HG02763 (cell line): ENCODE data around the gene MIB2.
"Not testable (repeated sequence)": the region's sequence is repeated elsewhere in the genome, so short reads cannot be mapped to it uniquely, and the experiment has no call there.

ENCODE experiments used
- ATAC-seq: cut with Tn5 transposase; IDR thresholded peaks from one replicate; pipeline ENCODE4 v1.9.1; 2021; ENCODE audit warnings: mild to moderate bottlenecking, moderate library complexity; ENCODE audit not compliant: unreplicated experiment

The MIB2 gene

DNA sequence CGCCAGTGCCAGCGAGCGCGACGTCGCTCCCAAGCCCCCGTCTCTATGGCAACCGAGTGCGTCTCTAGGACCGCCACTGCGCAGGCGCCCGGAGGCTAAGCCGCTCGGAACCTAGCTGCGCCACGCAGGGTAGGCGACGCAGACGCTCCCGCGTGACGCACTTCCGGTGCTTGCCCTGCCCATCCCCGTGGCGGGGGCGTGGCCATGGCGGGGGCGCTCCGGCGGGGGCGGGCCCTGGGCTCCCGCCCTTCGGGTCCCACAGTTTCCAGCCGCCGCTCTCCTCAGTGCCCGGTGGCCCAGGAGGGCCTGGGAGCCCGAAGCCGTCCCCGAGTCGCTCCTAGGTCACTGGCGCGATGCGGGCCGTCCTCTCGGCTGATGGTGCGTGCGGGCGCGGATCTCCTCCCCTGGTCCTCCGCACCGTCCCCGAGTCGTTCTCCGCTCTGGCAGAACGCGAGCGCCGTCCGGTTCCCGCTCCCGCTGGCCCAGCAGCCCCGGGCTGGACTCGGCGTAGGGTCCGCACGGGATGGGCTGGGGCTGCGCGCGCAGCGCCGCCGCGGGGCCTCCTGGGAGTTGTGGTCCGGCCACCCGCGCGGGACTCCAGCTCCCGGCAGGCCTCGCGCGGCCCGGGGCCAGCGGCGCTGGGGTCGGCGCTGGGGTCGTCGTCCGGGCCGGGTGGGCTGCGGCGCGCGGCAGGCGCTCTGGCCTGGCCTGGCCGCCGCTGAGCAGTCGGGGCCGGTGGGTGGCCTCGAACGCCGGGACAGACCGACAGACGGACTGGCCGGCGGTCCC lies at the start of gene MIB2:
Gene MIB2 (plus strand): TSS at position 245 of the 789 bp plus-strand sequence. CDS start 7,953 bp downstream, outside the sequence.
- peak; percentile 82 for ATAC-seq

DNA sequence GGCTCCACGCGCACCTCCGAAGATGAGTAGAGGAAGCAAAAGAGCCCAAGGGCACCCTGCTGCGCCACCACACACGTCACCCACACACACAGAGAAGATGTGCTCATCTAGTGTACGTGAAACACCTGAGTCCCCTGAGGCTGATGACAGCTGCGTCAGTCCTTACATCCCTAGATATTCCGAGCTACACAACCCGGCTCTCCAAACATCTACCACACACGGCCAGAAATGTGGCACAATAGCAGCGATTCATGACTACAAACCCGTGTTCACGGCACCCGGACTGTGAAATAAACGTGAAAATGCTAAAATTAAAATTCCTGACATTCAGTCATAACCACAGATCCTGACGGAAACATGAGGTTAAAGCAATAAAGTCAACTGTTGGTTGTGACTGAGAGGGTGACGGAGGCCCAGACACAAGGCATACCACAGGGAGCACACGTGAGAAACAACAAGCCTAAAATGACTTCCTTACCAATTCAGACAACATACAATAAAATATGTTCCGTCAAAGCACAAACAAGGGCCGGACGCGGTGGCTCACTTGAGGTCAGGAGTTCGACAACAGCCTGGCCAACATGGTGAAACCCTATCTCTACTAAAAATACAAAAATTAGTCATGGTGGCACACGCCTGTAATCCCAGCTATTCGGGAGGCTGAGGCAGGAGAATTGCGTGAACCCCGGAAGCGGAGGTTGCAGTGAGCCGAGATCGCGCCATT lies 48.0 kb upstream of the MIB2 start:
- ATAC-seq = no peak

DNA sequence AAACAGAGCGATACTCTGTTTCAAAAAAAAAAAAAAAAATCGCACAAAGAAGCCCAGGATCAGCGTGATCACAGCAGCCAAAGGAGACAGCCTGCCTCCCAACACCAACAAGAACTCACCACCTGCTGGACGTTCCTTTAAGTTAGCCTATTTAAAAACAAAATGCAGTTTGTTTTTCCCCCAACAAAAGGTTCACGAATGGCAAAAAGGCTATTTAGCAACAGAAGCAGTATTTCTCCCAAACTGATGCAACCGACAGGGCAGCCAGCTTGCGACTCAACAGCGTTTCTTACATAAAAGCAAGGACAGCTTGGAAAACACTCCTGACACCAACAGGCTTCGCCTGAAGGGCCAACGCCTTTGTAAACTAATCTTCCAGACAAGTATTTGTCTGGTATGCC lies 47.4 kb upstream of the MIB2 start:
- no peak for ATAC-seq

DNA sequence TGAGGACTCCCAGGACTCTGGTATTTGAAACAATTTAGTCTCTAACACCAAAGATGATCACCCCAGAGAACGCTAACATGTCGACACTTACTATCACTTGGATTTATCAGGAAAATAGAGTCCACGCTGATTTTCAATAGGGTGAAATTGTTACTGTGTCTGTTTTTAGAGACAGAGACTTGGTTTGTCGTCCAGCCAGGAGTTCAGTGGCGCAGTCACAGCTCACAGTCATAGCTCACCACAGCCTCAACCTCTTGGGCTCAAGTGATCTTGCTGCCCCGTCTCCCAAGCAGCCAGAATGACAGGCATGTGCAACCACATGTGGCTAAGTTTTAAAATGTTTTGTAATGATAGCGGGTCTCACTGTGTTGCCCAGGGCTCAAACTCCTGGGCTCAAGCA lies 46.0 kb upstream of the MIB2 start:
- ATAC-seq = no peak

DNA sequence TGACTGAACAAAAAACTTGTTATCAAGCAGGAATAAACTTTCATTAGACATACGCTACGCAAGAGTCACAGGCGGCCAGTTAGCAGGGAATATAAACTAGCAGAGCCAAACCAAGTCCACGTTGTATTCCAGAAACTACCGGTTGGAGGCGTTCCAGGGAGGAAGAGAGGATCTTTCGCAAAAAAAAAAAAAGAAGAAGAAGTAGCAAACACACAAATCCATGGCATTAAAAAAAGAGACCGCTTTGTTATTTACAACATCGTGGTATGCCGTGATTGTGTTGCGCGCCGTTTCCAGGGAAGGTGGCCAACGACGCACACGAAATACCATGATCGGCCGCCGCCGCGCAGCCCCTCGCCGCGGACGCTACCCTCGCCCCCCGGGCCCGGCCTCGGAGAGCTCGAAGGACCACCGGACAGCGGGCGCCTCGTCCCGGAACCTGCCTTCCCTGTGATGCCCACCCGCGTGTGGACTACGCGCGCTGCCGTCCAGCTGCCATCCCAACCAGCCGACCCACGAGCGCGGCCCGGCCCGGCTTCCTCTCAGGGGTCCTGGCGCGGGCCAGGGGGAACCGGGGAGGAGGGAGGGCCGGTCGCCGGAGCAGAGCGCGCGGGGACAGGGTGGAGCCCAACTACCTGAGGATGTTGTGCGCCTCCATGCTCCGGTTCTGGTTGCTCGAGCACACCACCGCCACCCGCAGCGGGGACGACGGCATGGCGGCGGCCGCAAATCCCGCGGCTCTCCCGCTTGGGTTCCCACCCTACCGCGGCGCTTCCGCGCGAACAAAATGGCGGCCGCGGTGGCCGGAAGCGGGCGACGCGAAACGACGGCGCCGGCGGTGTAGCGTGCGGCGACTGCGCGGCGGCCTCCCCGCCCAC lies 41.2 kb upstream of the MIB2 start:
- ATAC-seq = peak; percentile 73

DNA sequence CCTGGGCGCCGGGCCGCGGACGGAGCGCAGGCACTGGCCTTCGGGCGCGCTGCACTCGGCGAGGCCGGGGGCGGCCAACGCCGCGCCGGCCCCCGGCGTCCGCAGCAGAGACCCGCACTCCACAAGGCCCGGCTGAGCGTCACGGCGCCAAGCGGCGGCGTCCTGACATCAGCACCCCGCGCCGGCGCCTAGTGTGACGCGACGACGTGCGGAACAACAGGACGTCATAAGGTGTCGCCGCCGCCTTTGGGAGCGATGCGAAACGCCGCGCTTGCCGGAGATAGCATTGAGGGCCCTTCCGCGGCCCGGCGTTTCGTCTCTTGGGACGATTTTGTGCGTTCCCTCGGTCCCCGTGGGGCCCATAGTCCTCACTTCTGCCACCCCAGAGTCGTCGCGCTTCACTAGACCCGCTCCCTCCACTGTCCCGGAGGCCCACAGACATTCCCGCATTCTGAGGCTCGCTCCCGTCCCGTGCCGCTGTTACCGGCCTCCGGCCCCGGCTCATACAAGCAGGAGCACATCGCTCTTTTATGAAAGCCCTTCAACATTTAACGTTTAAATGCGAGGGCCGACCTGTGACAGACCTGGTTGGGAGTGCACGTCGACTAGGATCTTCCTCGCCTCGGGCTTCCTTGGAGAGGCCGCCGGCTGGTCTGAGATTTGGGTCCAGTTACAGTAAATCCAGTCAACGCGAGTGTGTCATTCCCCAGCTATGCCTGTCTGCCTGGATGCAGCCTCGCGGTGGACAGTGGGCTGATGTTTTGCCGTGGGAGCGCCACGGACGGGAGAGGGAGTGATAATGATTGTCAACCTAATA lies 40.4 kb upstream of the MIB2 start, which contains the start of gene SSU72:
Gene SSU72 (minus strand): TSS at position 143 of the 817 bp plus-strand sequence. CDS start 306 bp downstream, outside the sequence.
- ATAC-seq = peak; percentile 82

DNA sequence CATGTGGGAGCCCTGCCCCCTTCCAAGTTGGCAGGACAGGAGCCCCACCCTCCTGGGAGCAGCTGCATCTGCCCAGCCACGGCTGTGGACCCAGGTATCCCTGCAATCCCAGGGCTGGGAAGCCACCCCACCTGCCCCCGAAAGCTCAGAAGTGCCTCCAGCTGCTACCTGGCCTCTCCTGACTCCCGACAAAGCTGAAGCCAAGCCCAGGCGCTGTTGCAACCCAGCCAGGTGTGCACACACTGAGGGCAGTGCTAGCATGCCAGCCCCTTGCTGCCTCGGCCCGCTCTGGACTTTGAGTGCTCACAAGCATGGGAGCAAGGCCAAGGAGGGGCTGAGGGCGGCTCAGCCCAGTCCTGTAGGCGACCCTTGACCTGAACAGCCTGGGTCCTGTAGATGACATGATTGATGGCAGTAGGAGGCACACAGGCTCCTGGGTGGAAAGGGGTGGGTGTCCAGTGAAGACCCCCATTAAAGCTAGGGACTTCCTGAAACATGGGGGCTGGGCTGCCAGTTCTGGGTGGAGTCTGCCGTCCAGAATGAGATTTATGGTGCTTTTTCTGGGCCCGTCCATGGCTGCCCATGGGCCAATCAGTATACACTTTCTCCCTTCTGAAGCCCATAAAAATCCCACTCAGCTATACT lies 37.8 kb upstream of the MIB2 start:
- no peak for ATAC-seq

DNA sequence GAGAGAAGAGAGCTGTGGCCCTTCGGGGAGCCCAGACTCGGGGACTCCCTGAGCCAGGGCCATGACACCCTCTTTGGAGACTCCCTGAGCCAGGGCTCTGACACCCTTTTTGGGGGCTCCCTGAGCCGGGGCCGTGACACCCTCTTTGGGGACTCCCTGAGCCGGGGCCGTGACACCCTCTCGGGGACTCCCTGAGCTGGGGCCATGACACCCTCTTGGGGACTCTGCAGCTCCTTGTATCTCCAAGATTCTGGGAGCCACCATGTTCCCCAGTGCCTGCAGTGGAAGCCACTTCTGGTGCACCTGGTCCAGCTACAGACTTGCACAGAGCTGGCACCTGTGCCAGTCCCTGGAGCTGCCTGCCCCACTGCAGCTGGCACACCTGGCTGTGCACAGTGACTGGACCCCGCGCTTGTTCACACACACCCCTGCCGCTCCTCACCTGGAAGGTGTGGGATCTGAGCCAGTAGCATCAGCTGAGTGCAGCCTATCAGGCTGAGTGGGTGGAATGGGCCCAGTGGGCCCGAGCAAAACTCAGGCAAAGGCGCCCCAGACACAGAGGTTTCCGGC lies 36.8 kb upstream of the MIB2 start:
- ATAC-seq = no peak

DNA sequence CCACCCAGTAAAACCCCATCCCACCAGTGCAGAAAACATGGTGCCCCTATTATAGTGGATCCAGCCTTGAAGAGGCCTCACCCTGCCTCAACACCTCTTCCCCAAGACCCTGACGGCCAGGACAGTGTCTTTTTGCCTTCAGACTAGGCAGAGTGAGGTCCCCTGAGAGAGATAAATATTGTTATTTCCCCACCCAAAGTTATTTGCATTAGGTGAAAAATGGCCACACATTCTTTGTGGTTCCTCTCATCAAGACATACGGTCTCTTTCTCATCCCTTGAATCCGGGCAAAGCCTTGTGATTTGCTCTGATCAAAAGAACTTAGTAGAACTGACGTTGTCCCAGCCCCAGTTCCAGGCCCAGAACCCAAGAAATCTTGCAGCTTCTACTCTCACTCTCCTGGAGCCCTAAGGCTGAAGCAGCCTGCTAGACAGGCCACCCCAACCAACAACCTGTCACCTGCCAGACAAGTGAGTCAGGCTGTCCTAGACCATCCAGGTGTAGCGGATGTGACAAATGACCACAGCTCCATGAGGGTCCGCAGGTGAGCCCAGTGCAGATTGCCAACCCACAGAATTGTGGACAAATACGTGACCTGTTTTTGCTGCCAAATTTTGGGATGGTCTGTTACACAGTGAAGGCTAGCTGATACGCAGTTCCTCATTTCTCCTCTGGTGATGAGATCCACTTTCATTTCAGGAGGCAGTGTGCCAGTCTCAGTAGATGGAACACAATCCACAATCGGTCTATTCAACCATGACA lies 32.5 kb upstream of the MIB2 start:
- ATAC-seq = no peak

DNA sequence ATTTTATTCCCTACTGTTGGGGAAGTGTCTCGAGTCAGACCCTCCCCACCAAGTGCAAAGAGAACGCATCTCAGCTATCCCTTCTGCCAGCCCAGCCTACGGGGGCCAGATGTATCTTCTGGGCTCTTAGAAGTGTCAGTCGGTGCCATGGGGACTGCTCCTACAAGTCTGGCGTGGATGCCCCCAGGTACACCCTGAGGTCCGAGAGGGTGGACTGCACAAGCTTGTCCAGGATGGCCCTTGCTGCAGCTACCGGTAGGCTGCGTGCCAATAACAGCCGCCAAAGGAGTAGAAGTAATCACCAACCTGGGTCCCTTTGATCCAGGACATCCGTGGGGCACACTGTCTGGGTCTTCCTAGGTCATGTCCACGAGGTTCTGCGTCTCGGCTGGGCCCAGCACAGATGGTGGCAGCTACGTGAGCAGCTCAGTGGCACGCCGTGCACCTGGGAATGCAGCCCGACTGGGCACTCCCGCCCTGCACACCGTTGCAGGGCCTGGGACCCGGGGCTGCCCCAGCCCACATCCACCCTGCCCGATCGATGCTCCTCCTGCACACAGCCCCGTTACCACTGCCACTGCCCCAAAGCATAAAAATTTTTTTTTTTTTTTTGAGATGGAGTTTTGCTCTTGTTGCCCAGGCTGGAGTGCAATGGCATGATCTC lies 31.8 kb upstream of the MIB2 start:
- no peak for ATAC-seq

DNA sequence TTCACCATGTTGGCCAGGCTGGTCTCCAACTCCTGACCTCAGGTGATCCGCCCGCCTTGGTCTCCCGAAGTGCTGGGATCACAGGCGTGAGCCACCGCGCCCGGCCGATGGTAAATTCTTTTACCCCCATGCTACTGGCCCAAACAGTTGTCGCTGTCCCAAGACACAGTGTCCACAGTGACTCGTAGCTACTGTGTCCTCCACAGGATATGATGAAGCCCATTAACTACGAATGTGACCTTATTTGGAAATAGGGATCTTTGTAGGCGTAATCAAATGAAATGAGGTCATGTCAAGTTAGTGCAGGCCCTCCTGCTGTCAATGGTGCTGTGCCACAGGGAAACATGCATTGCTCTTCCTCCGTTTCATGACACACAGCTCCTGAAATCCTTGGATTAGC lies 23.8 kb upstream of the MIB2 start:
- ATAC-seq = no peak

DNA sequence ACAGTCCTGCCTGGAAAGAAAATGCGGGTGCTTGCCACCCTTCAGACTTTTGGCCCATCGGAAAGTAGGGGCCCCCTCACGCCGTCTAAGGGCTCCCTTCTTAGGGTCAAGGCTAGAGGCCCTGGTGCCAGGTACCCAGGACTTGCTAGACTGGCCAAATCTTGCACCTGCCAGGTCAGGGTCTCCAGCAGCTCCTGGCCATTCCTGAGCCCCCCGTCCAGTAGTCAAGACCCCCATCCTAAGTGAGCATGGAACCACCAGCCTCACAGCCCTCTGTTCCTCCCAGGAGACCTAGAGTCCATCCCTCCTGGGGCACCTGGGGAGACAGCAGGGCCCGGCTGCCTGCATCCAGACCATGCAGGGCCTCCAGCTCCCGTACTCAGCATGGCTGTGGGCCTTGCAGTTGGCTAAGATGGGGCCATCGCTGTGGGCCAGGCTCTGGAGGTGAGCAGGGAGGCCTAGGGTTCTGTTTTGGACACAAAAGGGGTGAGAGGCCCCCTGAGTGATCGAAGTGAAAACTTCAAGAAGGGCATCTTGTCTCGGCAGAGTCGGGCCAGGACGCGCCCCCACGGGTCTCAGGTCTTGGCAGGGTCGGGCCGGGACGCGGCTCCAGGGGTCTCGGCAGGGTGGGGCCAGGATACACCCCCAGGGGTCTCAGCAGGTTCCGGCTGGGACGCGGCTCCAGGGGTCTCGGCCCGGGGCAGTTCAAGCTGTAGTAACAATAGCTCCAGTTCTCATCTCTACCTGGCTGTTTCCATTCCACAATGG lies 21.3 kb upstream of the MIB2 start:
- ATAC-seq = no peak

DNA sequence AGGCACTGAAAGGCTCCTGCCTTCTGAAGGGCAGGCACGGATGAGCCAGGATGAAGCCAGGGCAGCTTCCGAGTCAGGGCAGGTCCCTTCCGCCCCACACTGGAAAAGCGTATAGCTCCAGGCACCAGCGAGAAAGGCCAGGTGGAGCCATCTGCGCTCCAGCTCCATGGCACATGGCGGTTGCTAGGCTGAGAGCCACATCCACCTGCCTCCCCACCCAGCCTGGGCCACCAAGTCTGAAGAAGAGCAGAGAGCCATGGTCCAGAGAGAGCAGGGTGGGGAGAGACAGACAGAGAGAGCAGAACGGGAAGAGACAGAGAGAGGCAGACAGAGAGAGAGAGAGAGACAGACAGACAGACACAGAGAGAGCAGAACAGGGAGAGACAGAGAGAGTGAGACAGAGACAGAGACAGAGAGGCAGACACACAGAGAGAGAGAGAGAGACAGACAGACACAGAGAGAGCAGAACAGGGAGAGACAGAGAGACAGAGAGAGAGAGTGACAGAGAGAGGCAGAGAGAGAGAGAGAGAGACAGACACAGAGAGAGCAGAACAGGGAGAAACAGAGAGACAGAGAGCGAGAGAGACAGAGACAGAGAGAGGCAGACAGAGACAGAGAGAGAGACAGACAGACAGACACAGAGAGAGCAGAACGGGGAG lies 20.6 kb upstream of the MIB2 start:
- ATAC-seq = no peak

DNA sequence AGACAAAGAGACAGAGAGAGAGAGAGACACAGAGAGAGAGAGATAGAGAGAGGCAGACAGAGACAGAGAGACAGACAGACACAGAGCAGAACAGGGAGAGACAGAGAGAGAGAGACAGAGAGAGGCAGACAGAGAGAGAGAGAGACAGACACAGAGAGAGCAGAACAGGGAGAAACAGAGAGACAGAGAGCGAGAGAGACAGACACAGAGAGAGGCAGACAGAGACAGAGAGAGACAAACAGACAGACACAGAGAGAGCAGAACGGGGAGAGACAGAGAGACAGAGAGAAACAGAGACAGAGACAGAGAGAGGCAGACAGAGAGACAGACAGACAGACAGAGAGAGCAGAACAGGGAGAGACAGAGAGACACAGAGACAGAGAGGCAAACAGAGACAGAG lies 20.0 kb upstream of the MIB2 start:
- ATAC-seq = not testable (repeated sequence)

DNA sequence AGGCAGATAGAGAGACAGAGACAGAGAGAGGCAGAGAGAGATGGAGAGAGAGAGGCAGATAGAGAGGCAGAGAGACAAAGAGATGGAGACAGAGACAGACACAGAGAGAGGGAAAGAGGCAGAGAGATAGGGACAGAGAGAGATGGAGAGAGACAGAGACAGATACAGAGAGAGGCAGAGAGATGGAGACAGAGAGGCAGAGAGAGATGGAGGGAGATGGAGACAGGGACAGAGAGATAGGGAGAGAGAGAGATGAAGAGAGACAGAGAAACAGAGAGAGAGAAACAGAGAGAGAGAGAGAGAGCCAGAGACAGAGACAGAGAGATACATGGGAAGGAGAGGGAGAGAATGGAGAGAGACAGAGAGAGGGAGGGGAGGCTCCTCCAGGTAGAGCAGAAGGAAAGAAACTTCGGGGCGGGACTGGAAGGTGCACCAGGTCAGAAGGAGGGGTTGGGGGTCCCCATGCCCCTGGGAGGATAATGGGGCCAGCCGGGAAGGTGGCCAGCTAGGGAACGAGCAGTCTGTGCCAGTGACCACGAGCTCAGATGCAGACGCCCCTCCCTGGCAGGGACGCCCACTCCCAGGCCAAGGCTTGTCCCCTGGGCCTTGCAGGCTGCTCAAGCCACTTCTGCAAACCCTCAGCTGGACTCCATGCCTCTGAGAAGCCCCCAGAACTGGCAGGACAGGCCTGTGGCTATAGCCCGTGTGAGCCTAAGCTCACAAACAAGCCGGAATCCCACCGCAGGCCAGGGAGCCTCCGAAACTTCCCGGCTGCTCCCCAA lies 18.6 kb upstream of the MIB2 start:
- ATAC-seq = no peak

DNA sequence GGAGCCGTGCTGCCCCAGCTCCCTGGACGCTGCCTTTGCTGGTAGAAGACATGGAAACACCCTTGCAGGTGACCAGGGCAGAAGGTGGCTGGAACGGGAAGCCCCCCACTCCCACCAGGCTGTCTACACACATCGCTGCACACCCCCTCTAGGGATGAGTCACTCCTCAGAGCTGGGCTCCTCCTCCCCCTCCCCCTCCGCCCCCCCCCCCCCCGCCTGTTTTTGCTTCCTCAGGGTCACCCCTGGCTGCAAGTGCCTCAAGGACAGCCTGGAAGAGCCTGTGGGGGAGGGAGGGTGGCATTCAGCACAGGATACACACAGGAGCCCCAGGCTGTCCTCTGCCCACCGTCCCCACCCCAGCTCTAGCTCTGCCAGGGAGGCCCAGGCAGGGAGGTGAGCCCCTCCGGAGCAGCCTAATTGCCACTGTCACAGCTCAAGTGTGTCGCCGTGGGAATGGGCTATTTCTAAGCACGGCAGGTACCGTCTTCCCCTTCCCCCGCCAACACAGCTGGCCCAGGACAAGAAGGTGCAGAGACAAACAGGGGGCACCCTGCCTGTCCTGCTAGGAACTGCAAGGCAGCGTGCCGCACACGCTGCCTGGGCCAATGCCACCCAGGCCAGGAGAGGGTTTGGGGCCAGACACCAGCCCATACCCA lies 17.9 kb upstream of the MIB2 start:
- no peak for ATAC-seq
